Mesenchymal stem cell (in vitro differentiated cells and primary cell): Measurements from ENCODE around the gene TYMP.

ENCODE experiments used
- DNase-seq: peaks from one replicate; pipeline ENCODE4 v3.0.0-alpha.2; 2013
- H2AFZ ChIP-seq: one replicate; pipeline ENCODE4 v1.6.1; 2013; ENCODE audit warnings: low read depth, mild to moderate bottlenecking, control low read depth, inconsistent platforms, low read length, moderate library complexity
- H2AK5ac ChIP-seq: 2 replicates; pipeline ENCODE4 v1.6.1; 2013; ENCODE audit warnings: low read length, moderate library complexity, mild to moderate bottlenecking, inconsistent platforms; ENCODE audit not compliant: severe bottlenecking
- H2BK120ac ChIP-seq: one replicate; pipeline ENCODE4 v1.6.1; 2013; ENCODE audit warnings: low read depth, mild to moderate bottlenecking, inconsistent platforms, low read length, moderate library complexity
- H2BK12ac ChIP-seq, 2 experiments: one replicate each; pipeline ENCODE4 v1.6.1; 2013; ENCODE audit warnings: inconsistent platforms in 2 of 2, low read length in 2 of 2, mild to moderate bottlenecking in 2 of 2, moderate library complexity in 2 of 2, control low read depth in 1 of 2
- H2BK15ac ChIP-seq: one replicate; pipeline ENCODE4 v1.6.1; 2013; ENCODE audit warnings: mild to moderate bottlenecking, low read depth, inconsistent platforms; ENCODE audit not compliant: poor library complexity, severe bottlenecking
- H2BK5ac ChIP-seq: 2 replicates; pipeline ENCODE4 v1.6.1; 2013; ENCODE audit warnings: low read depth, mild to moderate bottlenecking, low read length, control low read depth, inconsistent platforms; ENCODE audit not compliant: poor library complexity, severe bottlenecking
- H3K14ac ChIP-seq, 2 experiments: one replicate each; pipeline ENCODE4 v1.6.1; 2013; ENCODE audit warnings: inconsistent platforms in 2 of 2, low read length in 2 of 2, control low read depth in 1 of 2, mild to moderate bottlenecking in 1 of 2, moderate library complexity in 1 of 2
- H3K18ac ChIP-seq, 2 experiments: one replicate each; pipeline ENCODE4 v1.6.1; 2013; ENCODE audit warnings: inconsistent platforms in 2 of 2, low read length in 2 of 2, control low read depth in 1 of 2, low read depth in 1 of 2, mild to moderate bottlenecking in 1 of 2
- H3K23ac ChIP-seq, 2 experiments: one replicate each; pipeline ENCODE4 v1.6.1; 2013; ENCODE audit warnings: inconsistent platforms in 2 of 2, low read length in 2 of 2, mild to moderate bottlenecking in 2 of 2, moderate library complexity in 2 of 2, control low read depth in 1 of 2
- H3K27ac ChIP-seq: 2 replicates; pipeline ENCODE4 v1.5.1; 2013; ENCODE audit warnings: mild to moderate bottlenecking, moderate library complexity, low read length, control low read depth, inconsistent platforms; ENCODE audit not compliant: poor library complexity, severe bottlenecking
- H3K27me3 ChIP-seq, 2 experiments: 2 replicates each; pipeline versions ENCODE4 v1.6.1 to v1.7.0; 2013; ENCODE audit warnings: low read length in 2 of 2, mild to moderate bottlenecking in 2 of 2, moderate library complexity in 2 of 2, control low read depth in 1 of 2, inconsistent platforms in 1 of 2; ENCODE audit not compliant: control insufficient read depth in 1 of 2, insufficient read depth in 1 of 2
- H3K36me3 ChIP-seq, 2 experiments: 2 replicates each; pipeline versions ENCODE4 v1.6.1 to v1.7.0; 2013; ENCODE audit warnings: low read length in 2 of 2, control low read depth in 1 of 2, inconsistent platforms in 1 of 2, low read depth in 1 of 2, mild to moderate bottlenecking in 1 of 2; ENCODE audit not compliant: insufficient read depth in 2 of 2, control insufficient read depth in 1 of 2
- H3K4ac ChIP-seq, 2 experiments: one replicate each; pipeline ENCODE4 v1.6.1; 2013; ENCODE audit warnings: inconsistent platforms in 2 of 2, low read length in 2 of 2, mild to moderate bottlenecking in 2 of 2, moderate library complexity in 2 of 2, control low read depth in 1 of 2, low read depth in 1 of 2
- H3K4me1 ChIP-seq: 2 replicates; pipeline ENCODE4 v1.6.1; 2013; ENCODE audit warnings: low read depth, low read length, control low read depth; ENCODE audit not compliant: control insufficient read depth, insufficient read depth
- H3K4me2 ChIP-seq: 2 replicates; pipeline ENCODE4 v1.6.1; 2013; ENCODE audit warnings: low read length, mild to moderate bottlenecking, inconsistent platforms; ENCODE audit not compliant: poor library complexity, severe bottlenecking
- H3K4me3 ChIP-seq, 2 experiments: 2 replicates each; pipeline versions ENCODE4 v1.5.1 to v1.7.0; 2013; ENCODE audit warnings: low read length in 2 of 2, mild to moderate bottlenecking in 2 of 2, control low read depth in 1 of 2, low read depth in 1 of 2; ENCODE audit not compliant: insufficient read depth in 1 of 2
- H3K79me1 ChIP-seq: replicated peaks from 2 replicates; pipeline ENCODE4 v1.6.1; 2013; ENCODE audit warnings: mild to moderate bottlenecking, control low read depth, low read length, inconsistent platforms; ENCODE audit not compliant: poor library complexity, severe bottlenecking
- H3K9ac ChIP-seq: 2 replicates; pipeline ENCODE4 v1.7.0; 2013; ENCODE audit warnings: mild to moderate bottlenecking, low read length, moderate library complexity
- H3K9me3 ChIP-seq: 2 replicates; pipeline ENCODE4 v1.7.0; 2013; ENCODE audit warnings: mild to moderate bottlenecking, low read length; ENCODE audit not compliant: control insufficient read depth
- H4K8ac ChIP-seq: one replicate; pipeline ENCODE4 v1.6.1; 2013; ENCODE audit warnings: inconsistent platforms, mild to moderate bottlenecking, low read length, moderate library complexity
- H4K91ac ChIP-seq: one replicate; pipeline ENCODE4 v1.6.1; 2013; ENCODE audit warnings: mild to moderate bottlenecking, low read length, inconsistent platforms
- WGBS: methylation state at CpG from one replicate; pipeline ENCODE4 v1.1.7; 2013; ENCODE audit warnings: mixed read lengths; 5-methylcytosine and 5-hydroxymethylcytosine counted together

The TYMP gene

GRCh38 chr22:50504369-50505211 is 25.2 kb downstream of the TYMP start:
- H3K27me3 ChIP-seq, result no peaks in the 10 kb centered on the region
- peaks cover 14% of the 10 kb centered on the region for H3K4me1 ChIP-seq
- no peak overlapping the region for H3K27ac ChIP-seq
- no peak overlapping the region for H3K4me2 ChIP-seq
- WGBS, result 95% methylated on average over 38 of the region's 44 CpGs
- H2BK15ac ChIP-seq, result no peak overlapping the region
- H3K14ac ChIP-seq, result no peak overlapping the region
- no peak overlapping the region for H4K91ac ChIP-seq
- no peak overlapping the region for H4K8ac ChIP-seq
- no peak overlapping the region for H3K4ac ChIP-seq
- peaks cover 26% of the 10 kb centered on the region for H3K79me1 ChIP-seq
- DNase-seq, result no peak
- H3K18ac ChIP-seq, result no peak overlapping the region
- no peak overlapping the region for H2BK120ac ChIP-seq
- H2AFZ ChIP-seq, result no peak overlapping the region
- no peak overlapping the region for H3K23ac ChIP-seq
- peaks cover 29 to 51% of the 10 kb centered on the region in 2 experiments for H3K36me3 ChIP-seq
- no peak overlapping the region for H2BK12ac ChIP-seq
- H3K4me3 ChIP-seq, result no peak overlapping the region
- no peak overlapping the region for H2AK5ac ChIP-seq
- H3K9ac ChIP-seq, result no peak overlapping the region
- H3K9me3 ChIP-seq, result no peaks in the 10 kb centered on the region
- H2BK5ac ChIP-seq, result no peak overlapping the region

- Histone ChIP-seq H2BK15ac (no peak overlapping the region), H3K23ac (no peak overlapping the region), H2AFZ (no peak overlapping the region), H3K4me3 (no peak overlapping the region), H3K18ac (no peak overlapping the region), H3K4ac (no peak overlapping the region), H2BK120ac (no peak overlapping the region), H4K91ac (no peak overlapping the region), H3K27ac (no peak overlapping the region), H3K36me3 (peaks cover 29 to 51% of the 10 kb centered on the region in 2 experiments), H3K27me3 (no peaks in the 10 kb centered on the region), H2BK12ac (no peak overlapping the region), H3K79me1 (peaks cover 26% of the 10 kb centered on the region), H2BK5ac (no peak overlapping the region), H4K8ac (no peak overlapping the region), H2AK5ac (no peak overlapping the region), H3K4me1 (peaks cover 14% of the 10 kb centered on the region), H3K9me3 (no peaks in the 10 kb centered on the region), H3K4me2 (no peak overlapping the region), H3K9ac (no peak overlapping the region), H3K14ac (no peak overlapping the region)
- whole genome bisulfite sequencing, result 94% methylated on average over 15 of the region's 26 CpGs
- DNase-seq, result no peak
Measured at GRCh38 chr22:50503475-50504145, 26.2 kb downstream of the TYMP start.

- Histone ChIP-seq H3K4me2 (no peak overlapping the region), H2AK5ac (no peak overlapping the region), H2AFZ (no peak overlapping the region), H3K36me3 (peaks cover 29 to 51% of the 10 kb centered on the region in 2 experiments), H4K91ac (no peak overlapping the region), H3K4me3 (no peak overlapping the region), H4K8ac (no peak overlapping the region), H3K79me1 (peaks cover 26% of the 10 kb centered on the region), H3K27me3 (no peaks in the 10 kb centered on the region), H3K4ac (no peak overlapping the region), H3K27ac (no peak overlapping the region), H3K9ac (no peak overlapping the region), H2BK15ac (no peak overlapping the region), H3K14ac (no peak overlapping the region), H2BK120ac (no peak overlapping the region), H2BK5ac (no peak overlapping the region), H3K23ac (no peak overlapping the region), H3K4me1 (peaks cover 15% of the 10 kb centered on the region), H2BK12ac (no peak overlapping the region), H3K9me3 (no peaks in the 10 kb centered on the region), H3K18ac (no peak overlapping the region)
- no peak for DNase-seq
- 93% methylated on average over 23 of the region's 24 CpGs for WGBS
Measured at GRCh38 chr22:50502628-50503474, 27.0 kb downstream of the TYMP start.

GRCh38 chr22:50502096-50502495 is 27.7 kb downstream of the TYMP start:
- no peak overlapping the region for H2AFZ ChIP-seq
- peaks cover 29 to 51% of the 10 kb centered on the region in 2 experiments for H3K36me3 ChIP-seq
- H4K91ac ChIP-seq, result no peak overlapping the region
- H3K79me1 ChIP-seq, result peaks cover 26% of the 10 kb centered on the region
- no peak overlapping the region for H2BK12ac ChIP-seq
- H2BK15ac ChIP-seq, result no peak overlapping the region
- H3K9me3 ChIP-seq, result no peaks in the 10 kb centered on the region
- no peak overlapping the region for H3K14ac ChIP-seq
- H2AK5ac ChIP-seq, result no peak overlapping the region
- H3K18ac ChIP-seq, result no peak overlapping the region
- no peak overlapping the region for H3K27ac ChIP-seq
- no peak overlapping the region for H3K23ac ChIP-seq
- H4K8ac ChIP-seq, result no peak overlapping the region
- H2BK120ac ChIP-seq, result no peak overlapping the region
- peaks cover 15% of the 10 kb centered on the region for H3K4me1 ChIP-seq
- no peak for DNase-seq
- H3K4me2 ChIP-seq, result no peak overlapping the region
- no peak overlapping the region for H3K4me3 ChIP-seq
- no peaks in the 10 kb centered on the region for H3K27me3 ChIP-seq
- no peak overlapping the region for H3K4ac ChIP-seq
- no peak overlapping the region for H3K9ac ChIP-seq
- 95% methylated on average over 6 of the region's 6 CpGs for WGBS
- H2BK5ac ChIP-seq, result no peak overlapping the region
